Ovary (tissue), 9 donors: Measurements from ENCODE around the gene TGM1. TPM values are rescaled to one million over a fixed set of nuclear protein-coding genes. Genes with fewer than 3 reads are reported as not detected.

Experiments
- DNase-seq, 5 donors: peaks; one replicate each; pipeline ENCODE4 v3.0.0-alpha.2; 2019 to 2020
- H3K27ac ChIP-seq, 2 donors: fragments of 200-600 bp; one replicate each; pipeline versions ENCODE4 v1.5.1 to v1.8.0; 2019 to 2022
- H3K27me3 ChIP-seq: fragments of 200-600 bp; one replicate; pipeline ENCODE4 v1.8.0; 2022
- H3K36me3 ChIP-seq: fragments of 200-600 bp; sonication (generic); one replicate; pipeline ENCODE4 v1.5.1; 2019
- H3K4me1 ChIP-seq: one replicate; pipeline ENCODE4 v1.8.1; 2013; ENCODE audit warnings: mild to moderate bottlenecking, moderate library complexity; ENCODE audit not compliant: insufficient read depth
- H3K4me3 ChIP-seq: fragments of 200-600 bp; sonication (generic); one replicate; pipeline ENCODE4 v1.5.1; 2017
- H3K9me3 ChIP-seq, 2 donors: fragments of 200-600 bp in 1 of 2; sonication (generic) in 1 of 2; one replicate each; pipeline versions ENCODE4 v1.5.1 to v1.8.1; 2013 to 2019; ENCODE audit warnings: mild to moderate bottlenecking in 1 of 2, moderate library complexity in 1 of 2
- CTCF ChIP-seq, 3 donors: fragments of 450-650 bp in 2 of 3; fragments of 200-600 bp in 1 of 3; IDR thresholded peaks; one replicate each; pipeline versions ENCODE4 v1.5.1 to v1.8.0; 2016 to 2022; ENCODE audit warnings: antibody characterized with exemption in 3 of 3, mild to moderate bottlenecking in 1 of 3
- EP300 ChIP-seq: sonication (generic); formaldehyde crosslinking; IDR thresholded peaks from one replicate; pipeline ENCODE4 v1.6.1; 2017; ENCODE audit warnings: antibody characterized with exemption
- POLR2A ChIP-seq: fragments of 450-650 bp; IDR thresholded peaks from one replicate; pipeline ENCODE4 v1.6.1; 2017; ENCODE audit warnings: antibody characterized with exemption, mild to moderate bottlenecking, moderate library complexity
- WGBS, 3 donors: extraction: QIAGEN DNeasy Blood & Tissue Kit in 1 of 3; methylation state at CpG; one replicate each; pipeline versions ENCODE4 v1.1.5 to v1.1.7; 2013 to 2017; 5-methylcytosine and 5-hydroxymethylcytosine counted together
- intact Hi-C, 4 donors: fragments of 100-400 bp; cut with DNase I; formaldehyde crosslinking; loops; one replicate each; pipeline versions ENCODE4 v1.11.0 to v1.15.1; 2022 to 2023
- polyA plus RNA-seq, 2 donors: library from polyadenylated mRNA; stranded (reverse); fragments of 200-250 nt in 1 of 2; fragments of 350-450 nt in 1 of 2; fragmentation: Illumina TruSeq in 1 of 2; extraction: RNeasy Lipid Tissue Mini Kit (QIAGEN cat#74804) in 1 of 2; gene quantifications; one replicate each; pipeline ENCODE4 v1.2.3, GENCODE V29; 2013 to 2014
- total RNA-seq, 7 donors: library from RNA; depleted of rRNA in 2 of 7; stranded (reverse); fragments of >200 nt in 2 of 7; fragmentation: NEBNext Ultra II Directional in 3 of 7; extraction: Animal tissue kit (Norgen Biotek cat#: 25700) in 3 of 7; gene quantifications; one replicate each; pipeline versions ENCODE4 v1.1.0 to v1.2.4, GENCODE V29; 2016 to 2023
- donor health status: DM: no; HTN: no; CAD: no; lungs with moderate emphysema.
- donor health status: DM: no; HTN: no; CAD: no.
- donor health status: Bipolar disorder and iron deficiency.
- donor health status: DM: yes; HTN: yes; CAD: no.
- donor health status: DM: no; HTN: no; CAD: no.
- donor health status: DM: yes; HTN: yes; CAD: no.

Gene TGM1
- total and polyA plus RNA-seq, 9 donors, result 1.1 to 152 (median 4.2) TPM

DNA sequence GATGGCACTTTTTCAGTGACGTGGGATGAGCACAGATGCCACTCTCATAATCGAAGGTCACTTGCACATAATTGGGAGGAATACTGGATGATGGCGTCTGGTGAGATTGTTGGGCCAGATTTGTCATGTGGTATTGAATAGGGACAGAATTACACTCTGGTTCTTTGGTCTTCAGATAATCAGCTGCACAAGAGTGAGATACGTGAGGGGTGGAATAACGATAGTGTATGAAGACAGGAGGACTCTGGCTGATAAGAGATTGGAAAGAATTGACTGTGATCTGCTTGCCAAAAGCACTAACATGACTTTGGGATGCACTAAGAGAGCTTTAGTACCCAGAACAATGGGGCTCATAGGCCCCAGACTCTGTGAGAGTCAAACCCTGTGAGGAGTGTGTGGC, 15.4 kb upstream of the TGM1 start:
- Histone ChIP-seq H3K4me3 (no peak overlapping the region), H3K4me1 (no peaks in the 10 kb centered on the region), H3K36me3 (no peaks in the 10 kb centered on the region), H3K27ac (no peak overlapping the region), H3K27me3 (no peaks in the 10 kb centered on the region), H3K9me3 (no peaks in the 10 kb centered on the region)
- WGBS, 3 donors, result 81 to 87% (median 85%) methylated on average over 5 of the region's 5 CpGs
- no peak for DNase-seq
- intact Hi-C loops, result no loop called here
- TF ChIP-seq CTCF (IDR thresholded peaks at IDR 0.05), result no peak
- no peak for TF ChIP-seq EP300
- TF ChIP-seq POLR2A, result no peak

DNA sequence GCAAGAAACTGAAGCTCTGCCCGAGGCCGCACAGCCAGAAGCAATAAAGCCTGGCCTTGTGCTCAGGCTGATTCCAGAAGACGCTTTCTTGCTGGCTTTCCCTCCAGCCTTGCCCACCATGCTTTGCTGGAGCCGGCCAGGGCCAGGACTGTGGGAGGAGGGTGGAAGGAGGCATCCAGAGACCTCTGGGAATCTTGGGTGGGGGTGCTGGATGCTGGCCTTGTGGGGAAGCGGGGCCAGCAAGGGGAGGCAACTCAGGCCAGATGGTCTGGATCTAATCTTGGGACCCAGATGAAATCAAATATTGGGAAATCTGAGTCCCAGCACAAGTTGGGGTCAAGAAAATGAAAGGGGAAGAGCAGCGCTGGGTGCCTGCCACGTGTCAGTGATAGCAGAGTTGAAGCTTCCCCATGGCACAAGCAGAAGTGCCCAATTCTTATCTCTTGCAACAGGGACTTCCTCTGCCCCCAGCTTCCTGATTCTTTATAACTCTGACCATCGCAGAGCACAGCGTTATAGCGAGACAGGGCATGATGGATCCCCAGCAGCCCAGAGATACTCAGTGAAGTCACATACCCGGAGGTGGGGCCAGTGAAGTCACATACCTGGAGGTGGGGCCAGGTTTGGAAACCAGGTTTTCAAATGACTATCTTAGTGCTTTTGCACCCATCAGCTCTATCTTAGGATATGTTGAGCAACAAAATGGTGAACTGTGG, 14.8 kb upstream of the TGM1 start:
- 79 to 86% (median 85%) methylated on average over 11 of the region's 11 CpGs for WGBS, 3 donors
- DNase-seq, result no peak
- no peak overlapping the region for H3K27ac ChIP-seq
- no peak overlapping the region for H3K4me3 ChIP-seq
- H3K36me3 ChIP-seq, result no peaks in the 10 kb centered on the region
- TF ChIP-seq POLR2A (no peak), CTCF (IDR thresholded peaks at IDR 0.05) (no peak), EP300 (no peak)
- intact Hi-C loops, result no loop called here
- no peaks in the 10 kb centered on the region for H3K27me3 ChIP-seq
- no peaks in the 10 kb centered on the region for H3K4me1 ChIP-seq
- no peaks in the 10 kb centered on the region for H3K9me3 ChIP-seq

DNA sequence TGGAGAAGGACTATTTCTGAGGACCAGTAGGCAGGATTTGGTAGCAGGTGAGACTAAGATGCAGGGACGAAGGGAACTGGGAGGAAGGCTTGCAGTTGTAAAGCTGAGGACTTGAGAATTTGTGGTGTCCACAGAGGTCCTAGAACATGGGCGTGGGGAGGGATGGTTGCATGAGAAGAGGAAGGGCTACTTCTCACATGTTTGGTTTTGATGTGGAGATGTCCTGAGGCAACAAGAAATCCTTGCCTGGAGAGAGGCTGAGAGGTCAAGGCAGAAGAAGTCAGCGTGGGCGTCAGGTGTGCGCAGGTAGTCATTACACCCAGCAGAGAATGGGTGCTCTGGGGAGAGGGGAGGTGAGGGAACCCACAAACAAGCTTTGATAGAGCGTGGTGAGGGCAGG, 14.1 kb upstream of the TGM1 start:
- intact Hi-C loops, result no loop called here
- H3K36me3 ChIP-seq, result no peaks in the 10 kb centered on the region
- no peak overlapping the region for H3K27ac ChIP-seq
- TF ChIP-seq POLR2A (no peak), CTCF (IDR thresholded peaks at IDR 0.05) (no peak), EP300 (no peak)
- H3K9me3 ChIP-seq, result no peaks in the 10 kb centered on the region
- DNase-seq, result no peak
- H3K27me3 ChIP-seq, result no peaks in the 10 kb centered on the region
- H3K4me3 ChIP-seq, result no peak overlapping the region
- 91 to 95% (median 94%) methylated on average over 6 of the region's 6 CpGs for WGBS, 3 donors
- H3K4me1 ChIP-seq, result no peaks in the 10 kb centered on the region

DNA sequence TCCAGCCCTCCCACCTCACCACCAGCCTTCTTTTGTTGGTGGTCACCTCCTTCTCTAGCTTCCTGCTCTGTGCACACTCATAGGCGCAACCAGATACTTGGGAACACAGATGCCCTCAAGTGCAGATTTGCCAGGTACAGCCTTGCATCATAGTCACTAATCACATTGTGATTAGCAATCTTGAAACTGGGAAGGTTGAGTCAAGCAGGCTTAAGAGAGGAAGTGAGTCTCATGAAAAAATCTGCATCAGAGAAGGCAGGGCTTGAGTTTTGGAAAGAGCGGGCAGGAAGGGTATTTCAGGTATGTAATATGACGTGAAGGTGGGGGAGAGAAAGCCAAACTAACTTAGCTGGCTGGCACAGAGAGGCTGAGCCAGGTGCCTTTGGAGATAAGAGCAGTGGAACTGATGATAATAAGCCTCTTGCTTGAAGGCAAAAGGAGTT, 11.1 kb upstream of the TGM1 start:
- no peaks in the 10 kb centered on the region for H3K36me3 ChIP-seq
- intact Hi-C loops, result no loop called here
- H3K27me3 ChIP-seq, result no peaks in the 10 kb centered on the region
- no peak for DNase-seq
- no peak overlapping the region for H3K4me3 ChIP-seq
- H3K27ac ChIP-seq, result no peak overlapping the region
- 90 to 93% (median 91%) methylated on average over 3 of the region's 3 CpGs for WGBS, 3 donors
- peaks cover 2% of the 10 kb centered on the region for H3K4me1 ChIP-seq
- TF ChIP-seq POLR2A (no peak), EP300 (no peak), CTCF (IDR thresholded peaks at IDR 0.05) (no peak)
- H3K9me3 ChIP-seq, result no peaks in the 10 kb centered on the region
